HG02943 (cell line): Measurements from ENCODE around the gene SST.

Source experiments
- ATAC-seq: cut with Tn5 transposase; IDR thresholded peaks from one replicate; pipeline ENCODE4 v1.9.1; 2021; ENCODE audit warnings: mild to moderate bottlenecking, low read depth, moderate library complexity; ENCODE audit not compliant: unreplicated experiment

The SST gene

DNA sequence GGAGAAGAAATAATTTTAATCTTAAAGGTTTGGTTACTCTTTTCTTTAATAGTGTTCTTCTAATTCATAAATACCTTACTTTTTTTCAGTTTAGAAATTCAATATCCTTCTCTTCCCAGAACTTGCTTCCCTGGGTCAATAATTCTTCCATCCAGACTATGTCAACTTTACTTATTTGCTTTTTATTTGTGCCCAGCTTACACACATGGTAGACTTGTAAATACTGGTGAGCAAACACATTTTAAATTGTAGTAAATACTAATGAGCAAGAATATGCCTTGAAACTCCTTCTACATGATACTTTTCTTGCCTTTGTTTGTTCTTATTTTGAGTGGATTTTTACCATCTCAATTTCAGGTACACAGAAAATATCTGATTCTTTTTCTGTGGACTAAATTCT lies 33.7 kb downstream of the SST start:
- ATAC-seq = no peak

DNA sequence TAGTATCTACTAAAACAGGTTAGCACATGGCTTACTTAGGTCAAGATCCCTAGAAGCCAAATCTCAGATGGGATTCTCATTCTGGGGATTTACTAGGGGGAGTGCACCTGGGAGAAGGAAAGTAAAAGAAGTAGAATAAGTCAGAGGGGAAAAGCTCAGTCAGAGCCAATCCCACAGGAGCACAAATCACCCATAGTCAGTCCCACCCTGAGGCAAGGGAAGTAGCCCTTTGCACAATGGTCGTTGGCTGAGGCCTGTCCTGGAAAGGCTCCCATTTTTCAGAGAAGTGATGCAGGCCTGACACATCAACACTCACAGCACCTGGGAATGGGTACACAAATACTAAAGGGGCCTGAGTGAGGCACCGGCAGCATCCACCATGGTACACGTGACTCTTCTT lies 39.8 kb downstream of the SST start:
- no peak for ATAC-seq

DNA sequence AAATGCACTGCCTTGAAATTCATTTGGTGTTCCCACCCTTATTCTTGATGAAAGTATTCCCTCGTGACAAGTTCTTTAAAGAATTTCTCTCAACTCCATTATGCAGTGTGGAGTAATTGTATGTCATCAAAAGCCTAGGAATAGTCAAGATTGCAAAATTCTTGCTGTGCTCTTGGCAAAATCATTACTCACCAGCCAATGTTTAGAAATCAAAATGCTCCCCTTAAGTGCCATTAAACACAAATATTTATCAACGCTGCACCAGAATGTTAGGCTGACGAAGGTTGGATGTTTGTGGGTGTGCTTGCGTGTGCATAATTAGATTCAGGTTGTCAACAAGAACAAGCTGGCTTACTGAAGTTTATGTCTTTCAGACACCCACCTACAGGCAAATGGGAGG lies 40.5 kb downstream of the SST start:
- no peak for ATAC-seq

DNA sequence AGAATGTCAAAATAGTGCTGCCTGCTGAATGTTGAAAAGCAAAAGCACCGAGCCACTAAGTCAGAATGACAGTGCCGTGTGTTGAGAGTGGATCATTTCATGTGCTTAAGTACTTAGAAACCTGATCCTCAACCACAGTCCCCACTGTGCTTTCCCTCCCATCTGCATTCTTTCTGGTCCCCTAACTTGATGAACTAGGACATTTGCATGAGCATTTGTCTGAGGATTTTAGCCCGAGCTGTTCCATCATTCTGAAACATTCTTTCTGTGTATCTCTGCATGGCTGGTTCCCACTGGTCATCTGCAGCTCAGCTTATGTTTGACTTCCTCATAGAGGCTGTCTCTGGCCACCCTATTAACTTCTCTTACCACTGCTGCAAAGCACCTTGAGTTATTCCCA lies 42.0 kb downstream of the SST start:
- no peak for ATAC-seq

DNA sequence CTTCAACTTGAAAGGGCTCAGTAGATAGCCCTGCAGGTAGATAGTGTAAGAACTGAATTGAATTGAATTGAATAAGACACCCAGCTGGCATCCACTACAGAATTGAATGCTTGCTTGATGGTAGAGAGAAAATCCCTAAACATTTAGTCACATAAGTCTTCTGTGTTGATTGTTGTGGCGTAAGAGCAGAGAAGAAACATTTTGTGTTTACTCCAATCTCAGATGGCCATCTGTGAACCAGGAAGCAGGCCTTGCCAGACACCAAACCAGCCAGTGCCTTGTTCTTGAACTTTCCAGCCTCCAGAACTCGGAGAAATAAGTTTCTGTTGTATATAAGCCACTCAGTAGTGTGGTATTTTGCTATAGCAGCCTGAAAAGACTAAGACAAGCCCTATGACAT lies 43.6 kb downstream of the SST start:
- ATAC-seq = no peak

DNA sequence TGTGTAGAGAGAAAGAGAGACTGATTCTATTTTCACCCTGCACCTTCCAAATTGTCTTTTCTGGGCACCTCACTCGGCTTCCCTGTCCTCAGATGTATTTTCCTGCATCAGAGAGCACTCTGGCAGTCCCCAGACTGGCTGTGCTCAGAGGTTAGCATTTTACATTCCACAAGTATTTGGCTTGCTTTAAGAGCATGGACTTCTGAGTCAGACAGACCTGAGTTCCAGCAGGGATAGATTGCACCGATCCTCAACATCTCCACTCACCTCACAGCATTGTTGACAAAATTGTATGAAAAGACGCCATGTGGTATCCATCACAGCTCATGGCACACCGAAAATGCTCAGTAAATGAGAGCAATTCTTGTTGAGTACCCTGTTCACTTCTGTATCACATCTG lies 45.6 kb downstream of the SST start:
- ATAC-seq = no peak

DNA sequence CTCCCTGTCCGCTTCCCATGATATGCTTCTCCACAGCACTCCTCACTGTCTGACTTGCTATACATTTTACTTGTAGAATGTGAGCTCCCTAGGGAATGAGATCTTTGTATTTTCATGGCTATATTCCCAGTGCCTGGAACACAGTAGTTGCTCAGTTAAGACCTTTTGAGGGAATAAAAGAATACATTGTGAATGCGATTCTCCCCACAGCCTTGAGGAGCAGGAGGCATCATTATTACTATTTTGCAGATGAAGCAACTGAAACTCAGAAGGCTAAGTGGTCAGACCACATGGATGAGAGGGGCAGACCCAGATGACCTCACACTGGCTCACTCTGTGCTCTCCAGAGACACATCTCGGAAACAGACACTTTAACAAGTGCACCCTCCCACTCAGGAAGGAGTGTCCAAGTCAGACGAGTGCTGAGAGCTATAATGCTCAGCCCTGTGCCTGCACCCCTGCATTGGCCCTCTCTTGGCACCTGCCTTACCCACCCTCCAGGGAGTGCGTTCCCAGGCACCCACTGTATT lies 46.8 kb downstream of the SST start:
- ATAC-seq = no peak

DNA sequence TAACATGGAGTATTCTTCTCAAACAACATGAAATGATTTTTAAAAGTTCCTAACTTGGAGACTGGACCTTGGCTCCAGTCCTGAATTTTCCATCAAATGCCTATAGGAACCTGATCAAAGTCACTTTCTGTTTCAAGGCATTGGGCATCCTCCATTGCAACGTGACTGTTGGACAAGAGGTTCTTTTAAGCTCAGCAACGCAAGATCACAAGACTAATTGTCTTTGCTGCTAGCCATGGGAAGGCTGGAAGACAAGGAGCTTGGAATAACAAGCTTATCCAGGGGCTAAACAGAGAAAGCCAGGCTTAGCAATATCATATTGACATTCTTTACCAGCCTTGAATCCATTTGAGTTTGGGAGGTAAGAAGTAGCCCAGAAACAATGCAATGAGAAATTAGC lies 48.3 kb downstream of the SST start:
- no peak for ATAC-seq

DNA sequence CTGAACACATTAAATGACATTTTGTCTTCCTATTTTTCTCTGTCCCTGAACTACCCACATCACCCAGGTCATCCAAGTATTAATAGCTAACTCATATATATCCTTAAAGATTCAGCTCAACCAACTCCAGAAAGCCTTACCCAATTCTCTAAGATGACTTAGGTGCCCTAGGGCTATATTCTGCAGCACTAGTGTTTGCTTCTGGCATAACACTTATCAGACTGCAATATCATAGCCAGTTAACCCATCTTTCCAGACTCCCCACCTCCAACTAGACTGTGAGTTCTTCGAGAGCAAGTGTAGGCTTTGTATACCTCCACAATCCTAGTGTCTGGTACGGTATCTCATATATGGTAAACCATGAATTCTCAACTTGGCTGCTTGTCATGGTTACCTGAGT lies 50.7 kb downstream of the SST start:
- no peak for ATAC-seq
